VCaP (cell line): ENCODE results near the gene TPST2.

ENCODE experiments used
- H3K27ac ChIP-seq: fragments of 450-650 bp; 2 replicates; pipeline ENCODE4 v1.5.1; 2017
- TF ChIP-seq, protein P1 (sequence below): fragments of 450-650 bp; conservative IDR thresholded peaks from 2 replicates; pipeline ENCODE4 v1.5.1; 2017; ENCODE audit warnings: mild to moderate bottlenecking, moderate library complexity

TPST2 gene

DNA sequence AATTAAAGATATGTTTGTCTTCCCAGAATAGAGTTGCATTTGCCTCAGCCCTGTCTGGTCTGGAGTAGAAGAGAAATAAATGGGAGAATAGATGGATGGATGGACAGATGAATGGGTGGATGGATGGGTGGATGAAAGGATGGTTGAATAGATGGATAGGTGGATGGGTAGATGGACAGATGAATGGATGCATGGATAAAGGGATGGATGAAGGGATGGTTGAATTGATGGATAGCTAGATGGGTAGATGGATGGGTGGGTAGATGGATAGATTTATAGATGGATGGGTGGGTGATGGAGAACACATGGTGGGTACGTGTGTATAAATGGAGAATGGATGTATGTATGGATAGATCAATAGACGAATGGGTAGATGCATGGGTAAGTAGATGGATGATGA lies 19.4 kb upstream of the TPST2 start:
- TF ChIP-seq, protein P1, sequence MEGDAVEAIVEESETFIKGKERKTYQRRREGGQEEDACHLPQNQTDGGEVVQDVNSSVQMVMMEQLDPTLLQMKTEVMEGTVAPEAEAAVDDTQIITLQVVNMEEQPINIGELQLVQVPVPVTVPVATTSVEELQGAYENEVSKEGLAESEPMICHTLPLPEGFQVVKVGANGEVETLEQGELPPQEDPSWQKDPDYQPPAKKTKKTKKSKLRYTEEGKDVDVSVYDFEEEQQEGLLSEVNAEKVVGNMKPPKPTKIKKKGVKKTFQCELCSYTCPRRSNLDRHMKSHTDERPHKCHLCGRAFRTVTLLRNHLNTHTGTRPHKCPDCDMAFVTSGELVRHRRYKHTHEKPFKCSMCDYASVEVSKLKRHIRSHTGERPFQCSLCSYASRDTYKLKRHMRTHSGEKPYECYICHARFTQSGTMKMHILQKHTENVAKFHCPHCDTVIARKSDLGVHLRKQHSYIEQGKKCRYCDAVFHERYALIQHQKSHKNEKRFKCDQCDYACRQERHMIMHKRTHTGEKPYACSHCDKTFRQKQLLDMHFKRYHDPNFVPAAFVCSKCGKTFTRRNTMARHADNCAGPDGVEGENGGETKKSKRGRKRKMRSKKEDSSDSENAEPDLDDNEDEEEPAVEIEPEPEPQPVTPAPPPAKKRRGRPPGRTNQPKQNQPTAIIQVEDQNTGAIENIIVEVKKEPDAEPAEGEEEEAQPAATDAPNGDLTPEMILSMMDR: no peak
- H3K27ac ChIP-seq: no peak overlapping the region

DNA sequence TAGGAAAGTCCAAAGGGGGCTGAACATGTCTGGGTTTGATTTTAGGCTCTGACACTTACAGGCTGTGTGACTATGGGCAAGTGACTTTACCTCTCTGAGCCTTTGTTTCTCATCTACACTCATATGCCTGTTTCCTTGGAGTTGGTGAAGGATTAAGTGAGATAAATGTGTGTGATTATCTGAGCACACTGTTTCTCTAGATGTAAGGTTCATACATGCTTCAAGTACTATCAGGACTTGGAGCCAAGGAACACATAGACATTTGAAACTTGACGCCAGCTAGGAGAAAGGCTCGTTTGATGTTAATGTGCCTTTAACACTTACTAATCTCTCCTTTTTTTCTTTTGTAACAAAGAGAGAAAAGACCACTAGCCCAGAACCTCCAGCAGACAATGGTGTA lies 18.2 kb upstream of the TPST2 start:
- H3K27ac ChIP-seq: no peak overlapping the region
- TF ChIP-seq, protein P1: no peak

DNA sequence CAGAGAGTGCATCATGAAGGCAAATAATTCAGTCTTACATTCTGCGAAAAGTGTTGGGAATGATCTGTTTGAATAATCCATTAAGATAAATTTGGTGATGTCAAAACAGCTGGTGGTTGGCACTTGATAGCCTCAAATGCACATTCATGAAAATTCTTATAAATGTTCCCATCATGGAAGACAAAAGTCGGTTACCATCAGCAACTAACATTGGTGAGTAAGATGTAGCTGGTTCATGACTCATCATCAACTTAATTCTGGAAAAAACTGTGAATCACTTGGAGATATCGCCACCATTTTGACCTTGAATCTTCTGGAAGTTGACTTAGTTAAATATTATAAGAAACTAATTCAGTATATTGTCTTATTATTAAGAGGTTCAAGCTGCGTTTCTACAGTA lies 16.7 kb upstream of the TPST2 start:
- no peak overlapping the region for H3K27ac ChIP-seq
- TF ChIP-seq, protein P1: no peak

DNA sequence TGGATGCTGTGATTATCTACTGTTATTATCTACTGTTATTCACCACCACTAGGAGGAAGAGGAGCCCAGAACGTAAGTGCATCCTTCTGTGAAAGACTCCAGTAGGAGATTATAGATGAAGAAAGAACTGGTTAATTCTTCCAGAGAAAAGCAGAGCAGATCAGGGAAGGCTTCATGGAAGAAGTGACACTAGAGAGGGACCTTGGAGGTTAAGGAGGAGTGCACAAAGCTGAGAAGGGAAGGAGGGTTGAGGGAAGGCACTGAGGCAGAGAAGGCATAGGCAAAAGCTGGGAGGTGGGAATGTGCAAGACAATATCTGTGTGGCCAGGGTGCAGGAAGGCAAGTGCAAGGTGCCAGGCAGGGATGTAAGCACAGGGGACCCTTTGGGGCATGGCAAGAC lies 14.4 kb upstream of the TPST2 start:
- TF ChIP-seq, protein P1: no peak
- no peak overlapping the region for H3K27ac ChIP-seq

DNA sequence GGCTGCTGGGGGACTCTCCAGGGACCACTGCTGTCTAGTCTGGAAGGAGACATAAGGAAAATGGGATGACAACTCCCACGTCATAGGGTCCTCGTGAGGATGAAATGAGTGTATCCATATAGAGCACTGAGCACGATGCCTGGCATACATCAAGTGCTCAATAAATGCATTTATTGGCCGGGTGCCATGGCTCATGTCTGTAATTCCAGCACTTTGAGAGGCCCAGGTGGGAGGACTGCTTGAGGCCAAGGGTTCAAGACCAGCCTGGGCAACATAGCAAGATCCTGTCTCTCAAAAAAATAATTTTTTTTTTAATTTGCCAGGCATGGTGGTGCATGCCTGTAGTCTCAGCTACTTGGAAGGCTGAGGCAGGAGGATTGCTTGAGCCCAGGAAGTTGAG lies 12.2 kb upstream of the TPST2 start:
- no peak overlapping the region for H3K27ac ChIP-seq
- TF ChIP-seq, protein P1: no peak

DNA sequence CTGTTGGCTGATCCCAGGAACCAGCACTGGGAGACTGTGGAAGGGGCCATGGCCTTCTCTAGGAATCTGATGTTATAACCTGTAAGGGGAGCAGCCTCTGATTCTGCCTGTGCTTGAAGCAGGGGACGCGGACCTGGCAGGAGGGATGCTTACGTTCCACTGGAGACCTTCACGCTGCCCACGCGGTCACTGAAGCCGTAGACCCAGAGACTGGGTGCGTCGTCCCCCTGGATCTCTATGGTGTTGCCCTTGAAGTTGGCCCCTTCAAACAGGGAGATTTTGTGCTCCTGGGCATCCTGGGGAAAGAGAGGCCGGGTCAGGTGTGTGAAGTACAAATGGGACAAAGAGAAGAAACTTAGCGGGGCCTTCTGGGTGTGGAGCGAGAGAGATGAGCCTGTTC lies 11.8 kb upstream of the TPST2 start:
- TF ChIP-seq, protein P1: no peak
- no peak overlapping the region for H3K27ac ChIP-seq

DNA sequence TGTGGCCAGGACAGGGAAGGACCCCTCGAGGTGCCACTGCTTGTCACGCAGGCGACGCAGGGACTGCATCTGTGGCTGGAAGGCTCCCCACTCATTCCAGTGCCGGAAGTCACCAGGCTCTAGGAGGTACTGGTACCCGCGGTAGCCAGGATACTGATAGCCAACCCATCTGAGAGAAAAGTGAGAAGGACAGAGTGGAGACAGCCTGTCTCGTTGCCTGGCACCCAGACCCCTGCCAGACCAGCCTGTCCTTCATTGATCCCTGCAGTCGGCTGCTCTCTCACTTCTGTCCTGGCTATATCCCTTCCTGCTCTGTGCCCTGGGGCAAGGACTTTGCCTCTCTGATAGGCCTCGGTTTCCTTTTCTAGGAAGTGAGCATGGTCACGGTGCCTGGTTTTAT lies 9.6 kb upstream of the TPST2 start:
- no peak overlapping the region for H3K27ac ChIP-seq
- TF ChIP-seq, protein P1: no peak

DNA sequence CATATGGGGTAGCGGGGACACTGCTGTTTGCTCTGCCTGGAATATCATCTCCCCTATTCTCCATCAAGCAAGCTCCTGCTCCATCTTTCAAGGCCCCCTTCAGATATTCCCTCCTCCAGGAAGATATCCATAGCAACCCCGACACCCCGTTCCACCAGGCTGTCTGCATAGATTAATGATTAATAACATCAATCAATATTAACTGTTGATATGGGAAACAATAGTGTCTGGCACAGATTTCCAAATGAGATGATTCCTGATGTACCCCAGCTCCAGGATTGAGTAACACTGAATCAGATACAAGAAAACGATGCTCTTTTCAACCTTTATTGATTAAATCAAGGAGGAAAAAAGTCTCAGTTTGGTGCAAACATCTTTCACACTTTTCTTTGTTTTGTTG lies 7.5 kb upstream of the TPST2 start:
- TF ChIP-seq, protein P1: no peak
- no peak overlapping the region for H3K27ac ChIP-seq
